ENCODE results near the gene ST8SIA6.

DNA sequence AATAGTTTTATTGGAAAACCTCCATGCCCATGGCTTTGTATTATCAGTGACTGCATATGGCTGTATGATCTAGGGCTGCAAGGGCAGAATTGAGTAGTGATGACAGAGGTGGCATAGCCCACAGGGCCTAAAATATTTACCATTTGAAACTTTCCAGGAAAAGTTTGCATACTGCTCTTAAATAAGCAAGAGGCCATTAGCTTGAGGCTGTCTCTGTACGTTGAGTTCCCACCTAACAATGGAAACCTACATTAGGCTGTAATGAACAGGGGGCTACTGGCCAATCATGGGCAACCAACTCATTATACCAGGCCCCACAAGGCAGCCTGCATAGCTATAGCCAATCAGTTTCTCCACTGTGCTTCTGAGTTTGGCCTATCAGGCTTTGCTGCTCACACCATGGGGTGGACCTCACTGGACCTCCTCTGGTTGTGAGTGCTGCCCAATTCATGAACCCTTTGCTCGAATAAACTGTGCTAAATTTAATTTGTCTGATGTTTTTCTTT, 673 bp upstream of the ST8SIA6 start:
- no peak for TF ChIP-seq EZH2phosphoT487 (IDR thresholded peaks at IDR 0.05; ENCODE audit: low read depth)
- TF ChIP-seq, protein P1, sequence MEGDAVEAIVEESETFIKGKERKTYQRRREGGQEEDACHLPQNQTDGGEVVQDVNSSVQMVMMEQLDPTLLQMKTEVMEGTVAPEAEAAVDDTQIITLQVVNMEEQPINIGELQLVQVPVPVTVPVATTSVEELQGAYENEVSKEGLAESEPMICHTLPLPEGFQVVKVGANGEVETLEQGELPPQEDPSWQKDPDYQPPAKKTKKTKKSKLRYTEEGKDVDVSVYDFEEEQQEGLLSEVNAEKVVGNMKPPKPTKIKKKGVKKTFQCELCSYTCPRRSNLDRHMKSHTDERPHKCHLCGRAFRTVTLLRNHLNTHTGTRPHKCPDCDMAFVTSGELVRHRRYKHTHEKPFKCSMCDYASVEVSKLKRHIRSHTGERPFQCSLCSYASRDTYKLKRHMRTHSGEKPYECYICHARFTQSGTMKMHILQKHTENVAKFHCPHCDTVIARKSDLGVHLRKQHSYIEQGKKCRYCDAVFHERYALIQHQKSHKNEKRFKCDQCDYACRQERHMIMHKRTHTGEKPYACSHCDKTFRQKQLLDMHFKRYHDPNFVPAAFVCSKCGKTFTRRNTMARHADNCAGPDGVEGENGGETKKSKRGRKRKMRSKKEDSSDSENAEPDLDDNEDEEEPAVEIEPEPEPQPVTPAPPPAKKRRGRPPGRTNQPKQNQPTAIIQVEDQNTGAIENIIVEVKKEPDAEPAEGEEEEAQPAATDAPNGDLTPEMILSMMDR (IDR thresholded peaks at IDR 0.05; ENCODE audit: low read depth, low read length): no peak
